NCI-H1092 (cell line): ENCODE measurements around the gene GALNT1.

Experiments
- DNase-seq: peaks from one replicate; lab custom pipeline; 2025; lab: John Stamatoyannopoulos, UW

The GALNT1 gene

DNA sequence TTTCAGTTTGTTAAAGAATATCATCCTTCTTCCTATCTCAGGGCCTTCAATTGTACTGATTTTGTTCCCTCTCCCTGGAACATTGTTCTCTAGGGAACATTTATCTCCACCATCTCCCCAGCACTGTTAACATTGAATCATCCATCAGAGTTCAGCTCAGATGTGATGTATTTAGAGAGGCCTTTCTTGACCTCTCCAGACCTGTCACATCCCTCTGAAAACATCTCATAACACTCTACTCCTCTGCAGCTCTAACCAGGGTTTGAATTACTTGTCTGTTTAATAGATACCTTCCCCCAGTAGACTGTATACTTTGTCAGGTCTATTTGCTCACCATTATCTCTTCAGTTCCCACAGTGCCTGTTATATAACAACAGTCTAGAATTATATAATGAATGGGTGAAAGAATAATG, 98.6 kb downstream of the GALNT1 start:
- no peak for DNase-seq

DNA sequence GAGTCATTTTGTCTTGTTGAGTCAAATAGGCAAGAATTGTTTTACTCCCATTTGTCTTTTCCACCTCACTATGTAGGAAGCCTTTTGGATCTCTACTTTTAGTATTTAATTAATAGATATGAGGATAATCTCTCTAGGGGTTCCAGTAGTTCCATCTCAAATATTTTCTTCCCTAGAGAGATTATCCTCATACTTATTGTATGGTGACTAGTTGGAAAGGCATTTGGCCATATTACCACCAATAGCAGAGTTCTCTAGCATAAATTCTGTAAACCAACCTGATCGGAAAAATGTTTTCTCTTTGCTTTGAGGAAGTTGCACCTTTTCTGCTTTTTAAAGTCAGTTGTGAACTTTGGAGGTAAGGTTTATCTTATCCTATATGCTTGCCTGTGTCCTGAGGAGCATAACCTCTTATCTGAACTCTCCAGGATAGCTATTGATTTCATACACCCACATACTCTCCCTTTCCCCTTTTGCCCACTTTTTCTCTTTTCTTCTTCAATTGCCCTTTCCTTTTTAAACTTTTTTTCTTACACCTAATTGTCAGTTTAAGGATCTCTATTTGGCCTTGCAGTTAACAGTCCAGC, 100.8 kb downstream of the GALNT1 start:
- no peak for DNase-seq

- DNase-seq = no peak
Measured at GRCh38 chr18:35683021-35683420, 101.5 kb downstream of the GALNT1 start.

DNA sequence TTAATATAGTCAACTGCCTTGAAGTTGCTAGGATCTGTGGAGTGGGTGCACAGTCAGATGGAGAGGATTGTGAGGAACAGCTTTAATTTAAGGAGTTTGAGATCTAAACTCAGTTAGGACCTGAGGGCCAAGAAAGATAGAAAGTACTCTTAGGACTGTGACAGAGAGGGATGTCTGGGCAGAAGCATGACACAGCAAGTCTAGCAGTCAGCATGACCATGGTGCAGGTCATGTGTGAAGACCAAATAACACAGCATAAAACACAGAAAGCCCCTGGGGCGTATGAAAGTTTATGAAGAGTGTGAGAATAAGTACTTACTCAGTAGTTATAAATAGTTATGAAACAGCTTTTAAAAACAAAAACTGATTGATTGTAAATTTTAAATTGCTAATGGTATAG, 107.2 kb downstream of the GALNT1 start:
- no peak for DNase-seq

- no peak for DNase-seq
Measured at GRCh38 chr18:35689728-35690127, 108.2 kb downstream of the GALNT1 start.

- no peak for DNase-seq
Measured at GRCh38 chr18:35691625-35692024, 110.1 kb downstream of the GALNT1 start.

DNA sequence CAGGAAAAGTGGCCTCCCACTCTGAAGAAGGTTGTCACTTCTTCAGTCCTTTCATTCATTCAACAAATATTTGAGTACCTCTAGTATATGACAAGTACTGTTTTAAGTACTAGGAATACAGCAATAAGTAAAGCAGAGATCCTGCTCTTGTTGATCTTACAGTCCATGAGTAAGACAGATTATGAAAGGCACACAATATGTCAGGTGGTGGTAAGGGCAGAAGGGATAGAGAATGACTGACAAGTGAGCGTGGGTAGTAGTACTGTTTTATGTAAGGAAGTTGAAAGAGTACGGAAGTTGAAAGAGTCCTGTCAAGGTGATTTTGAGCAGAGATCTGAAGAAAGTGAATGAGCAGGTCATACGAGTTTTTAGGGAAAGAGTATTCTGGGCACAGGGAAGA, 111.3 kb downstream of the GALNT1 start:
- DNase-seq = no peak

GRCh38 chr18:35693829-35694228, 112.3 kb downstream of the GALNT1 start:
- DNase-seq = no peak

DNA sequence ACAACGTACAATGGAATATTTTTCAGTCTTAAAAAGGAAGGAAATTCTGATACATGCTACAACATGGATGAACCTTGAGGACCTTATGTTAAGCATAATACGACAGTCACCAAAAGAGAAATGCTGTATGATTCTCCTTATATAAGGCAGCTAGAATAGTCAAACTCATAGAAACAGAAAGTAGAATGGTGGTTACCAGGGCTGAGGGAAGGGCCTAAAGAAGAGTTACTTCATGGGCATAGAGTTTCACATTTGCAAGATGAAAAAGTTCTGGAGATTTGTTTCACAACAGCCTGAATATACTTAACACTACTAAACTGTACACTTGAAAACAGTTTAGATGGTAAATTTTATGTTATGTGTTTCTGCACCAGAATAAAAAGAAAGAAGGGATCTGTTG, 113.3 kb downstream of the GALNT1 start:
- DNase-seq = no peak

- DNase-seq = no peak
Measured at GRCh38 chr18:35695384-35695783, 113.8 kb downstream of the GALNT1 start.

DNA sequence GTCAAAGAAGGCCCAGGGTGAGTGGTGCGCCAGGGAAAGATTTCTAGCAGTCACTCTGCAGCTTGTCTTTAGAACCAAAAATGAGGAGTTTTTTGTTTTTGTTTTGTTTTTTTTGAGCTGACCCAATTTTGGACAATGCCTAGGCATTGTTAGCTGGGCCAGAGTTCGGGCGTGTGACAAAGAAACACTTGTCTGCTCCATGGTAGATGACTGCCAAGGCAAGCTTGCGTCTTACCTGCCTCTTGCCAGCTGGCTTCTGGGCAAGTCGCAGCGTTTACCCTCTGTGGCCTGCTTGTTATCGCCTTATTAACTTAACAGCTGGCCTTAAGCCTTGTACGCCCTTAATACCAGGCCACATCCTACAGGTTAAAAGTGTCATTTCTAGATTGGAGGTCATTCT, 114.3 kb downstream of the GALNT1 start:
- DNase-seq = no peak

DNA sequence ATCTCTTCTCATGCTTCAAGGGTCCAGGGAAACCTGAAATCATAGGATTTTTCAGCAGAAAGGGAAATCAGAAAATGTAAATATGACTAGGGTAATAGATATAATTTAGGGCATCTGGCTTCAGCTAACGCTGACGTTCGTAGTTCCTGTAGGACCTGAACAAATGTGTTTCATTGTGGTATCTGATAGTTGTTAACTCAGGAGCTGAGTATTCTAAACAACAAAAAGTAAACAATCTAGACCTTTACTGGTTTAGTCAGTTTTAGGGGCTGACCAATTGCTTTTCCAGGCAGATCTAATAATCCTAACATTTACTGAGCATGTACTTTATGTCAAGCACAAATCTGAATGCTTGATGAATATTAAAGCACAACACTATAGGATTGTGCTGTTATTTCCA, 114.8 kb downstream of the GALNT1 start:
- DNase-seq = no peak

DNA sequence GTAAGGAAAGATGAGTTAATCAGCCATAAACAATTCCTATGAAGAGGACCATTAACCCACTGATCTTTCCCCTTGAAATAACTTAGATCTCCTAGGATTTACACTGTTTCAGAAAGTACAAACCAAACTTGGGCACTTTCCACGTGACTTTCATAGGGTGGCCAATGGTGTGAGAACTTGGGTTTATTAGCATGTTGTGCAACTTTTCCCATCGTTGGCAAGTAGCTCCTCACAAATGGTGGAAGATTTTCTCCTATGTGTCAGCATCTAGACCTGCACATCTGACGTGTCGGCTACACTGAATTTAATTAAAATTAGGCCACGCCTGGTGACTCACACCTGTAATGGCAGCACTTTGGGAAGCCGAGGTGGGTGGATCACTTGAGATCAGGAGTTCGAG, 116.3 kb downstream of the GALNT1 start:
- DNase-seq = no peak

- DNase-seq = no peak
Measured at GRCh38 chr18:35703043-35703688, 121.6 kb downstream of the GALNT1 start.

DNA sequence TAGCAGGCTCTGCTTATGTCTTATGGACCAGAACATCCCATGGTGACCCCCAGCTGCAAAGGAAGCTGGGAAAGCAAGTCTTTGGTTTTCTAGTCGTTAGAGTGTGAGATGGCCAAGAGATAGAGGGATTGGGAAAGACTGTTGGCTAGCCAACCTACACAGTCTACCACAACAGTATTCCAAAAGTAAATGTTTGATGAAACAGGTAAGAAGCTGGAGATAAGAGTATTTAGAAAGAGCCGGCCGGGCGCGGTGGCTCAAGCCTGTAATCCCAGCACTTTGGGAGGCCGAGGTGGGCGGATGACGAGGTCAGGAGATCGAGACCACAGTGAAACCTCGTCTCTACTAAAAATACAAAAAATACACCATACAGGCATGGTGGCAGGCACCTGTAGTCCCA, 124.4 kb downstream of the GALNT1 start:
- no peak for DNase-seq

DNA sequence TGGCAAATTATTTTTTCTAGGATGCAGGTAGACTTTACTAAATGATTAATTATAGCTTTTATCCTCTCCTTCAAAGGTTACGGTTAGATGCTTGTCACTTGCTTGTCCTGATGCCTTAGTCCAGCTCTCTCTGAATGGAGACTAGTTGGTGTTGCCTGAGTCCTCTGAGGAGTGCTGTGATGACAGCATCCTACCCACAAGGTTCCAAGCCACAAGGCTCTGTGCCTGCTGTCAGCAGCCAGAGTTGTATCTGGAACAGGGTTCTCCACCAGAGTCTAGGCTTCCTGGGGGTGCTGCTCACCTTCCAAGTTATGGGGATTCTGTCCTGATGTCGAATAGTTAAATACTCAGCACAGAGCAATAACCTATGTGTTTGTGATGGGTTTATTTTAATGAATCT, 125.7 kb downstream of the GALNT1 start:
- DNase-seq = no peak

- DNase-seq = no peak
Measured at GRCh38 chr18:35707674-35708073, 126.1 kb downstream of the GALNT1 start.

GRCh38 chr18:35710581-35710980, 129.0 kb downstream of the GALNT1 start:
- no peak for DNase-seq

DNA sequence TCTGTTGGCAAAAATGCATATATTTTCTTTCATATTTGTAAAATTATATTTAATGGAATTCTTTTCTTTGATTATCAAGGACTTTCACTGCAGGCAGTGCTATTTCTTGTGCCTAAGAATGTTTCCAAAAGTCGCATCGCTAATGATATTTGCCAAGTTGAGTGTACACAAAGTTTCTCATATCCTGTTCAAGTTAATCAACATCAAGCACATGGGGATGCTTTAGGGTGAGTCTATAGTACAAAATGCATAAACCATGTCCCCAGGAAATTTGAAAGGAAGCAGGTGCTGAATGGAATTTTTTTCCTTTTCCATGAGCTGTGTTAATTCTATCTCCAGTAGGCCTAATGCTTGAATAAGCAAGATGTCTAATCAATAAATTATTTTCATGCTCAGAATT, 129.7 kb downstream of the GALNT1 start:
- no peak for DNase-seq

DNA sequence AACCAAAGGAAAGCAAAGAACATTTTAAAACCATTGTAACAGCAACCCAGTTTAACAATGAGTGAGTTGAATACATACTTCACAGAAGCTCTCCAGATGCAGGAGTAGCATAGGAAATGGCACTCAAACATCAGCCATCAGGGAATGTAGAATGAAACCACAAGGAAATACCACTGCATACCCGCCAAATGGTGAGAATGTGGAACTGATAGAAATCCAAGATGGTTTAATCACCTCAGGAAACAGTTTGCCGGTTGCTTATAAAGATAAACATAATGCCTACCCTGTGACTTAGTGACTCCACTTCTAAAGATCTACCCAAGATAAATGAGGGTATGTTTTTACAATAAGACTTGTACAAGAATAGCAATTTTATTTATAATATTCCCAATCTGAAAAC, 132.0 kb downstream of the GALNT1 start:
- no peak for DNase-seq

- DNase-seq = no peak
Measured at GRCh38 chr18:35714539-35714938, 133.0 kb downstream of the GALNT1 start.

GRCh38 chr18:35715139-35715538, 133.6 kb downstream of the GALNT1 start:
- DNase-seq = no peak

GRCh38 chr18:35716169-35716831, 134.8 kb downstream of the GALNT1 start:
- DNase-seq = no peak

- DNase-seq = no peak
Measured at GRCh38 chr18:35717182-35717581, 135.6 kb downstream of the GALNT1 start.
